HepG2 (cell line): ENCODE measurements around the gene KDELR3. TPM values are rescaled to one million over a fixed set of nuclear protein-coding genes. Genes with fewer than 3 reads are reported as not detected.

ENCODE experiments used
- ARNT2 ChIP-seq: sonication (generic); formaldehyde crosslinking; IDR thresholded peaks from 2 replicates; pipeline ENCODE4 v1.8.0; 2022; ENCODE audit warnings: mild to moderate bottlenecking, low read depth, missing genetic modification reagents, moderate library complexity
- HNRNPLL ChIP-seq: fragments of 200-400 bp; formaldehyde crosslinking; IDR thresholded peaks from 2 replicates; pipeline ENCODE4 v1.6.1; 2017; ENCODE audit warnings: mild to moderate bottlenecking, low read depth, low read length; ENCODE audit not compliant: poor library complexity, severe bottlenecking
- HOXA3 ChIP-seq: sonication (generic); formaldehyde crosslinking; IDR thresholded peaks from 2 replicates; pipeline ENCODE4 v1.5.0; 2020; ENCODE audit warnings: missing genetic modification reagents
- KDM3A ChIP-seq: IDR thresholded peaks from 2 replicates; pipeline ENCODE4 v1.6.1; 2018; ENCODE audit warnings: low read depth, missing compliant biosample characterization
- MXI1 ChIP-seq: IDR thresholded peaks from 3 replicates; pipeline ENCODE4 v1.6.1; 2012; ENCODE audit warnings: low read depth, low read length, inconsistent platforms, borderline replicate concordance
- SIN3A ChIP-seq: IDR thresholded peaks from 2 replicates; pipeline ENCODE4 v1.6.1; 2011; ENCODE audit warnings: low read depth, mild to moderate bottlenecking, control low read depth, low read length, borderline replicate concordance
- SIN3B ChIP-seq: fragments of 150-350 bp; IDR thresholded peaks from 2 replicates; pipeline ENCODE4 v1.6.1; 2014; ENCODE audit warnings: low read length
- SKI ChIP-seq: fragments of 450-650 bp; IDR thresholded peaks from one replicate; pipeline ENCODE4 v1.6.1; 2018; ENCODE audit warnings: mild to moderate bottlenecking; ENCODE audit not compliant: partially characterized antibody
- SNRNP70 ChIP-seq: fragments of 200-400 bp; formaldehyde crosslinking; IDR thresholded peaks from 2 replicates; pipeline ENCODE4 v1.6.1; 2017; ENCODE audit warnings: mild to moderate bottlenecking, low read depth, low read length, moderate library complexity
- TOE1 ChIP-seq: sonication (generic); formaldehyde crosslinking; IDR thresholded peaks from 2 replicates; pipeline ENCODE4 v1.4.0; 2020; ENCODE audit warnings: mild to moderate bottlenecking, missing genetic modification reagents
- WIZ ChIP-seq: sonication (generic); formaldehyde crosslinking; IDR thresholded peaks from 2 replicates; pipeline ENCODE4 v1.5.1; 2020; ENCODE audit warnings: mild to moderate bottlenecking, missing genetic modification reagents
- ZNF20 ChIP-seq: sonication (generic); formaldehyde crosslinking; IDR thresholded peaks from 2 replicates; pipeline ENCODE4 v1.4.0; 2020; ENCODE audit warnings: mild to moderate bottlenecking, moderate library complexity, missing genetic modification reagents
- ZNF24 ChIP-seq: fragments of 450-650 bp; IDR thresholded peaks from 2 replicates; pipeline ENCODE4 v1.6.1; 2017; ENCODE audit warnings: antibody characterized with exemption, mild to moderate bottlenecking
- ZNF256 ChIP-seq: sonication (generic); formaldehyde crosslinking; conservative IDR thresholded peaks from 2 replicates; pipeline ENCODE4 v1.4.0; 2020; ENCODE audit warnings: missing genetic modification reagents
- ZNF589 ChIP-seq: sonication (generic); formaldehyde crosslinking; conservative IDR thresholded peaks from 2 replicates; pipeline ENCODE4 v1.8.0; 2022; ENCODE audit warnings: mild to moderate bottlenecking, moderate library complexity, missing genetic modification reagents
- ZNF614 ChIP-seq: IDR thresholded peaks from 2 replicates; pipeline ENCODE4 v1.6.1; 2018; ENCODE audit warnings: missing biosample characterization, missing genetic modification reagents, inconsistent platforms, borderline replicate concordance
- ZNF816 ChIP-seq: sonication (generic); formaldehyde crosslinking; IDR thresholded peaks from 2 replicates; pipeline ENCODE4 v1.8.0; 2022; ENCODE audit warnings: missing genetic modification reagents, mild to moderate bottlenecking, borderline replicate concordance
- polyA plus RNA-seq, 8 experiments: library from polyadenylated mRNA; depleted of rRNA in 3 of 8; stranded (reverse) in 7 of 8; unstranded in 1 of 8; fragments of >200 nt; fragmentation: Illumina TruSeq in 4 of 8; extraction: Trizol in 4 of 8; gene quantifications; 2 replicates each; pipeline versions ENCODE4 v1.2.1 to v1.2.3, GENCODE V29; 2011 to 2016; ENCODE audit warnings: low read depth in 4 of 8, missing spikeins in 1 of 8, mixed read lengths in 1 of 8; ENCODE audit not compliant: insufficient read depth in 1 of 8
- total RNA-seq, 5 experiments: library from RNA; depleted of rRNA; stranded (reverse); fragments of >200 nt; fragmentation: Illumina TruSeq; extraction: Trizol; gene quantifications; 2 replicates each; pipeline ENCODE4 v1.2.3, GENCODE V29; 2016; ENCODE audit warnings: low read depth in 1 of 5
- TF ChIP-seq, protein P1 (sequence below): sonication (generic); formaldehyde crosslinking; IDR thresholded peaks from 2 replicates; pipeline ENCODE4 v1.5.0; 2020; ENCODE audit warnings: mild to moderate bottlenecking, missing genetic modification reagents, borderline replicate concordance
- TF ChIP-seq, protein P2 (sequence below): sonication (generic); formaldehyde crosslinking; IDR thresholded peaks from 2 replicates; pipeline ENCODE4 v1.4.0; 2020; ENCODE audit warnings: missing genetic modification reagents
- TF ChIP-seq, protein P3 (sequence below): IDR thresholded peaks from 2 replicates; pipeline ENCODE4 v1.6.1; 2016
- TF ChIP-seq, protein P4 (sequence below): sonication (generic); formaldehyde crosslinking; IDR thresholded peaks from 2 replicates; pipeline ENCODE4 v1.8.1; 2023; ENCODE audit warnings: mild to moderate bottlenecking, missing genetic modification reagents
- TF ChIP-seq, protein P5 (sequence below): sonication (generic); formaldehyde crosslinking; IDR thresholded peaks from 2 replicates; pipeline ENCODE4 v1.9.0; 2021; ENCODE audit warnings: missing genetic modification reagents, mild to moderate bottlenecking, borderline replicate concordance
- TF ChIP-seq, protein P6 (sequence below), 2 experiments: fragments of 450-650 bp in 1 of 2; sonication (generic) in 1 of 2; formaldehyde crosslinking; IDR thresholded peaks; 2 replicates each; pipeline versions ENCODE4 v1.5.0 to v1.8.0; 2020 to 2022; ENCODE audit warnings: mild to moderate bottlenecking in 1 of 2, missing genetic modification reagents in 1 of 2

The KDELR3 gene
- total and polyA plus RNA-seq, 2 of the 13 experiments (the other 11 are each of a cell fraction or from before 2014, with no cell fraction given): 24.2 to 65.7 TPM

DNA sequence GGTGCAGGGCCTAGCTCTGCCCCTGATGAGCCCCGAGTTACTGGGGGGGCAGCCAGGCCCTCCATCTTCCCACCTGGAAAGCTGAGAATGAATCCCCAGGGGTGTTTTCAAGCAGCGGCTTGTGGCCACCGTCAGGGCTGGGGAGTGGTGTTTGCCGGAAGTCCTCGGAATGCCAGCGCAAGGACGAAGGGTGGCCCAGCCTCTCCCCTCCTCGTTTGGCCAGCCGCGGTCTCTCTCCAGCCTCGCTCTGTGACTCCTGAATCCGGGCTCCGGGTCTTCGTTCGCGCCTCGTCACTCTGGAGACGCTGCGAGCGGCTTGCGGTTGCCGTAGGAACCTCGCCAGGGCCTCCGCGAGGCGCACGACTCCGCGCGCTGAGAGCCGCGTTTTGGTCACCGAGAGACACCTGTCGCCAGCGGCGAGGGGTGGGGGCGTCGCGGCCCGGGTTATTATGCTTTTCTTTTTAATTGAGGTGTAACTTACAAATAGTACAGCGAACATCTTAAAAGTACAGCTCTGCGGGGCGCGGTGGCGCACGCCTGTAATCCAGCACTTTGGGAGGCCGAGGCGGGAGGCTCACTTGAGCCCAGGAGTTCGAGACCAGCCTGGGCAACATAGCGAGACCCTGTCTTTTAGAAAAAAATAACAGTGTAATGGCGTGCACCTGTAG lies 6.3 kb upstream of the KDELR3 start (continued):
- TF ChIP-seq, protein P1, sequence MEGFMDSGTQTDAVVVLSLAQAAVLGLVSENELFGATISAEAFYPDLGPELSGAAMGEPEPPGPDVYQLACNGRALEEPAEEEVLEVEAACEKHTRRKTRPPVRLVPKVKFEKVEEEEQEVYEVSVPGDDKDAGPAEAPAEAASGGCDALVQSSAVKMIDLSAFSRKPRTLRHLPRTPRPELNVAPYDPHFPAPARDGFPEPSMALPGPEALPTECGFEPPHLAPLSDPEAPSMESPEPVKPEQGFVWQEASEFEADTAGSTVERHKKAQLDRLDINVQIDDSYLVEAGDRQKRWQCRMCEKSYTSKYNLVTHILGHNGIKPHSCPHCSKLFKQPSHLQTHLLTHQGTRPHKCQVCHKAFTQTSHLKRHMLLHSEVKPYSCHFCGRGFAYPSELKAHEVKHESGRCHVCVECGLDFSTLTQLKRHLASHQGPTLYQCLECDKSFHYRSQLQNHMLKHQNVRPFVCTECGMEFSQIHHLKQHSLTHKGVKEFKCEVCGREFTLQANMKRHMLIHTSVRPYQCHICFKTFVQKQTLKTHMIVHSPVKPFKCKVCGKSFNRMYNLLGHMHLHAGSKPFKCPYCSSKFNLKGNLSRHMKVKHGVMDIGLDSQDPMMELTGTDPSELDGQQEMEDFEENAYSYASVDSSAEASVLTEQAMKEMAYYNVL (CRISPR knock-in tag): no peak
- 0 out of 2 replicates have a peak, but pooled peaks have one; percentile 55 for TF ChIP-seq TOE1
- peak; percentile 82; the same call in 2 of the 3 replicates for TF ChIP-seq MXI1
- TF ChIP-seq, protein P2, sequence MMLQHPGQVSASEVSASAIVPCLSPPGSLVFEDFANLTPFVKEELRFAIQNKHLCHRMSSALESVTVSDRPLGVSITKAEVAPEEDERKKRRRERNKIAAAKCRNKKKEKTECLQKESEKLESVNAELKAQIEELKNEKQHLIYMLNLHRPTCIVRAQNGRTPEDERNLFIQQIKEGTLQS (CRISPR knock-in tag): no peak
- 0 out of 2 replicates have a peak, but pooled peaks have one; percentile 43 for TF ChIP-seq ZNF256 (CRISPR knock-in tag)
- TF ChIP-seq ZNF816 (CRISPR knock-in tag): no peak; the same call in 1 of the 2 replicates
- TF ChIP-seq WIZ (CRISPR knock-in tag): no peak
- TF ChIP-seq ZNF614: 0 out of 2 replicates have a peak, but pooled peaks have one; percentile 19
- TF ChIP-seq ZNF589 (CRISPR knock-in tag): no peak
- peak; percentile 85 for TF ChIP-seq HOXA3
- TF ChIP-seq, protein P3, sequence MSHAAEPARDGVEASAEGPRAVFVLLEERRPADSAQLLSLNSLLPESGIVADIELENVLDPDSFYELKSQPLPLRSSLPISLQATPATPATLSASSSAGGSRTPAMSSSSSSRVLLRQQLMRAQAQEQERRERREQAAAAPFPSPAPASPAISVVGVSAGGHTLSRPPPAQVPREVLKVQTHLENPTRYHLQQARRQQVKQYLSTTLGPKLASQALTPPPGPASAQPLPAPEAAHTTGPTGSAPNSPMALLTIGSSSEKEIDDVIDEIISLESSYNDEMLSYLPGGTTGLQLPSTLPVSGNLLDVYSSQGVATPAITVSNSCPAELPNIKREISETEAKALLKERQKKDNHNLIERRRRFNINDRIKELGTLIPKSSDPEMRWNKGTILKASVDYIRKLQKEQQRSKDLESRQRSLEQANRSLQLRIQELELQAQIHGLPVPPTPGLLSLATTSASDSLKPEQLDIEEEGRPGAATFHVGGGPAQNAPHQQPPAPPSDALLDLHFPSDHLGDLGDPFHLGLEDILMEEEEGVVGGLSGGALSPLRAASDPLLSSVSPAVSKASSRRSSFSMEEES (CRISPR knock-in tag): no peak
- no peak for TF ChIP-seq ZNF20 (CRISPR knock-in tag)
- peak; percentile 87; the same call in 1 of the 2 replicates for TF ChIP-seq SIN3A
- TF ChIP-seq, protein P4, sequence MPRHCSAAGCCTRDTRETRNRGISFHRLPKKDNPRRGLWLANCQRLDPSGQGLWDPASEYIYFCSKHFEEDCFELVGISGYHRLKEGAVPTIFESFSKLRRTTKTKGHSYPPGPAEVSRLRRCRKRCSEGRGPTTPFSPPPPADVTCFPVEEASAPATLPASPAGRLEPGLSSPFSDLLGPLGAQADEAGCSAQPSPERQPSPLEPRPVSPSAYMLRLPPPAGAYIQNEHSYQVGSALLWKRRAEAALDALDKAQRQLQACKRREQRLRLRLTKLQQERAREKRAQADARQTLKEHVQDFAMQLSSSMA (CRISPR knock-in tag): no peak
- peak; percentile 89 for TF ChIP-seq HNRNPLL
- TF ChIP-seq SKI: peak; percentile 26
- TF ChIP-seq, protein P5, sequence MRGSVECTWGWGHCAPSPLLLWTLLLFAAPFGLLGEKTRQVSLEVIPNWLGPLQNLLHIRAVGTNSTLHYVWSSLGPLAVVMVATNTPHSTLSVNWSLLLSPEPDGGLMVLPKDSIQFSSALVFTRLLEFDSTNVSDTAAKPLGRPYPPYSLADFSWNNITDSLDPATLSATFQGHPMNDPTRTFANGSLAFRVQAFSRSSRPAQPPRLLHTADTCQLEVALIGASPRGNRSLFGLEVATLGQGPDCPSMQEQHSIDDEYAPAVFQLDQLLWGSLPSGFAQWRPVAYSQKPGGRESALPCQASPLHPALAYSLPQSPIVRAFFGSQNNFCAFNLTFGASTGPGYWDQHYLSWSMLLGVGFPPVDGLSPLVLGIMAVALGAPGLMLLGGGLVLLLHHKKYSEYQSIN (CRISPR knock-in tag): no peak
- TF ChIP-seq SIN3B: no peak
- no peak for TF ChIP-seq ZNF24
- no peak for TF ChIP-seq SNRNP70
- TF ChIP-seq, protein P6, sequence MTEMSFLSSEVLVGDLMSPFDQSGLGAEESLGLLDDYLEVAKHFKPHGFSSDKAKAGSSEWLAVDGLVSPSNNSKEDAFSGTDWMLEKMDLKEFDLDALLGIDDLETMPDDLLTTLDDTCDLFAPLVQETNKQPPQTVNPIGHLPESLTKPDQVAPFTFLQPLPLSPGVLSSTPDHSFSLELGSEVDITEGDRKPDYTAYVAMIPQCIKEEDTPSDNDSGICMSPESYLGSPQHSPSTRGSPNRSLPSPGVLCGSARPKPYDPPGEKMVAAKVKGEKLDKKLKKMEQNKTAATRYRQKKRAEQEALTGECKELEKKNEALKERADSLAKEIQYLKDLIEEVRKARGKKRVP (CRISPR knock-in tag; IDR thresholded peaks at IDR 0.05): no peak
- no peak for TF ChIP-seq ARNT2 (CRISPR knock-in tag)
- no peak; the same call in 1 of the 2 replicates for TF ChIP-seq KDM3A
